ENCODE results near the gene GREB1.
"Not testable (repeated sequence)": the region's sequence is repeated elsewhere in the genome, so short reads cannot be mapped to it uniquely, and the experiment has no call there.

Gene GREB1

GRCh38 chr2:11659851-11660250 is 126.0 kb downstream of the GREB1 start:
- no peak for TF ChIP-seq CTCF (IDR thresholded peaks at IDR 0.05; ENCODE audit: extremely low read depth, insufficient read depth, missing control alignments)
- in situ Hi-C loops (cut with MboI; ENCODE audit: low pct_unique_long_range_greater_than_20kb, low sequenced_read_pairs, unreplicated experiment), result no loop called here
- DNase-seq (ENCODE audit: low spot score), result no peak

- in situ Hi-C loops (cut with MboI; ENCODE audit: low pct_unique_long_range_greater_than_20kb, low sequenced_read_pairs, unreplicated experiment); DNase-seq (ENCODE audit: low spot score): not testable (repeated sequence)
Observed at GRCh38 chr2:11660396-11660795, 126.6 kb downstream of the GREB1 start.

GRCh38 chr2:11661891-11662435 is 128.1 kb downstream of the GREB1 start:
- TF ChIP-seq CTCF (IDR thresholded peaks at IDR 0.05; ENCODE audit: extremely low read depth, insufficient read depth, missing control alignments), result no peak
- in situ Hi-C loops (cut with MboI; ENCODE audit: low pct_unique_long_range_greater_than_20kb, low sequenced_read_pairs, unreplicated experiment), result no loop called here
- DNase-seq (ENCODE audit: low spot score), result no peak

GRCh38 chr2:11662882-11663281 is 129.0 kb downstream of the GREB1 start:
- no peak for DNase-seq (ENCODE audit: low spot score)
- in situ Hi-C loops (cut with MboI; ENCODE audit: low pct_unique_long_range_greater_than_20kb, low sequenced_read_pairs, unreplicated experiment), result no loop called here
- no peak for TF ChIP-seq CTCF (IDR thresholded peaks at IDR 0.05; ENCODE audit: extremely low read depth, insufficient read depth, missing control alignments)

- in situ Hi-C loops (cut with MboI; ENCODE audit: low pct_unique_long_range_greater_than_20kb, low sequenced_read_pairs, unreplicated experiment), result no loop called here
- DNase-seq (ENCODE audit: low spot score), result no peak
Observed at GRCh38 chr2:11663427-11663826, 129.6 kb downstream of the GREB1 start.

GRCh38 chr2:11665028-11665427 is 131.2 kb downstream of the GREB1 start:
- in situ Hi-C loops (cut with MboI; ENCODE audit: low pct_unique_long_range_greater_than_20kb, low sequenced_read_pairs, unreplicated experiment), result no loop called here
- no peak for DNase-seq (ENCODE audit: low spot score)
- no peak for TF ChIP-seq CTCF (IDR thresholded peaks at IDR 0.05; ENCODE audit: extremely low read depth, insufficient read depth, missing control alignments)

More at GRCh38 chr2:11663427-11663826, 129.6 kb downstream of the GREB1 start:
- TF ChIP-seq CTCF (IDR thresholded peaks at IDR 0.05; ENCODE audit: extremely low read depth, insufficient read depth, missing control alignments), result no peak

- no peak for TF ChIP-seq CTCF (IDR thresholded peaks at IDR 0.05; ENCODE audit: extremely low read depth, insufficient read depth, missing control alignments)
- no peak for DNase-seq (ENCODE audit: low spot score)
- in situ Hi-C loops (cut with MboI; ENCODE audit: low pct_unique_long_range_greater_than_20kb, low sequenced_read_pairs, unreplicated experiment), result no loop called here
Observed at GRCh38 chr2:11665510-11666362, 131.9 kb downstream of the GREB1 start.
